Neuronal stem cell (in vitro differentiated cells): Measurements from ENCODE around the gene P4HA1.
A peak's percentile ranks its signal among the peaks of the same experiment; 100 is the strongest.
"Not testable (repeated sequence)": the region's sequence is repeated elsewhere in the genome, so short reads cannot be mapped to it uniquely, and the experiment has no call there.

Experiments
- DNase-seq: peaks from one replicate; pipeline ENCODE4 v3.0.0-alpha.2; 2013; ENCODE audit warnings: low spot score
- H2AFZ ChIP-seq: one replicate; pipeline ENCODE4 v1.6.1; 2013; ENCODE audit warnings: mild to moderate bottlenecking, low read length, inconsistent platforms
- H2AK5ac ChIP-seq: 2 replicates; pipeline ENCODE4 v1.6.1; 2013; ENCODE audit warnings: low read depth, mild to moderate bottlenecking, inconsistent platforms, low read length, moderate library complexity, mixed read lengths
- H2BK120ac ChIP-seq: 2 replicates; pipeline ENCODE4 v1.6.1; 2013; ENCODE audit warnings: low read depth, mild to moderate bottlenecking, inconsistent platforms, low read length, moderate library complexity, mixed read lengths
- H2BK12ac ChIP-seq: one replicate; pipeline ENCODE4 v1.6.1; 2013; ENCODE audit warnings: low read length, inconsistent platforms
- H2BK15ac ChIP-seq: 2 replicates; pipeline ENCODE4 v1.6.1; 2013; ENCODE audit warnings: mild to moderate bottlenecking, low read length, inconsistent platforms, mixed read lengths
- H2BK5ac ChIP-seq: one replicate; pipeline ENCODE4 v1.6.1; 2013; ENCODE audit warnings: inconsistent platforms, mild to moderate bottlenecking, low read length, moderate library complexity
- H3K14ac ChIP-seq: one replicate; pipeline ENCODE4 v1.6.1; 2013; ENCODE audit warnings: low read length, inconsistent platforms
- H3K18ac ChIP-seq: 2 replicates; pipeline ENCODE4 v1.6.1; 2013; ENCODE audit warnings: low read length, inconsistent platforms
- H3K23ac ChIP-seq: 2 replicates; pipeline ENCODE4 v1.6.1; 2013; ENCODE audit warnings: low read depth, mild to moderate bottlenecking, mixed read lengths, low read length, inconsistent platforms; ENCODE audit not compliant: poor library complexity
- H3K27ac ChIP-seq: replicated peaks from 3 replicates; pipeline ENCODE4 v1.5.1; 2013; ENCODE audit warnings: low read length, inconsistent platforms
- H3K27me3 ChIP-seq, 3 experiments: 2 replicates each; pipeline ENCODE4 v1.6.1; 2013; ENCODE audit warnings: low read length in 3 of 3, mild to moderate bottlenecking in 2 of 3, inconsistent platforms in 1 of 3, low read depth in 1 of 3, mixed read lengths in 1 of 3, moderate library complexity in 1 of 3; ENCODE audit not compliant: control insufficient read depth in 3 of 3, insufficient read depth in 3 of 3
- H3K36me3 ChIP-seq, 2 donors: replicated peaks in 1 of 2; 2 replicates each; pipeline ENCODE4 v1.6.1; 2013; ENCODE audit warnings: low read length in 2 of 2; ENCODE audit not compliant: control insufficient read depth in 2 of 2, insufficient read depth in 2 of 2
- H3K4ac ChIP-seq: 2 replicates; pipeline ENCODE4 v1.6.1; 2013; ENCODE audit warnings: inconsistent platforms, mild to moderate bottlenecking, low read length, moderate library complexity
- H3K4me1 ChIP-seq, 2 donors: 1 replicate in 1 of 2; 2 replicates in 1 of 2; pipeline ENCODE4 v1.6.1; 2013; ENCODE audit warnings: low read length in 2 of 2, low read depth in 1 of 2; ENCODE audit not compliant: control insufficient read depth in 2 of 2, insufficient read depth in 1 of 2
- H3K4me2 ChIP-seq: one replicate; pipeline ENCODE4 v1.6.1; 2013; ENCODE audit warnings: mild to moderate bottlenecking, low read length, inconsistent platforms; ENCODE audit not compliant: insufficient read depth, poor library complexity, severe bottlenecking
- H3K4me3 ChIP-seq, 2 donors: 2 replicates each; pipeline ENCODE4 v1.5.1; 2013; ENCODE audit warnings: low read length in 2 of 2, mild to moderate bottlenecking in 2 of 2, inconsistent platforms in 1 of 2, moderate library complexity in 1 of 2
- H3K79me1 ChIP-seq: one replicate; pipeline ENCODE4 v1.6.1; 2013; ENCODE audit warnings: low read depth, mild to moderate bottlenecking, inconsistent platforms, low read length, moderate library complexity
- H3K9ac ChIP-seq: one replicate; pipeline ENCODE4 v1.6.1; 2013; ENCODE audit warnings: mild to moderate bottlenecking, low read depth, low read length, inconsistent platforms; ENCODE audit not compliant: poor library complexity
- H3K9me3 ChIP-seq, 2 donors: replicated peaks in 1 of 2; 2 replicates each; pipeline versions ENCODE3 to v1.6.1; 2013; ENCODE audit warnings: low read length in 2 of 2, mild to moderate bottlenecking in 2 of 2, inconsistent platforms in 1 of 2, low read depth in 1 of 2, mixed read lengths in 1 of 2, moderate library complexity in 1 of 2; ENCODE audit not compliant: control insufficient read depth in 2 of 2, insufficient read depth in 1 of 2
- H4K8ac ChIP-seq: one replicate; pipeline ENCODE4 v1.6.1; 2013; ENCODE audit warnings: low read depth, mild to moderate bottlenecking, inconsistent platforms, low read length, moderate library complexity
- H4K91ac ChIP-seq: one replicate; pipeline ENCODE4 v1.6.1; 2013; ENCODE audit warnings: low read length, low read depth, mild to moderate bottlenecking, inconsistent platforms; ENCODE audit not compliant: poor library complexity
- WGBS, 2 donors: extraction: QIAGEN DNeasy Blood & Tissue Kit; methylation state at CpG; one replicate each; pipeline ENCODE4 v1.1.7; 2013; ENCODE audit warnings: missing lambda C conversion rate in 2 of 2, mixed read lengths in 1 of 2; ENCODE audit not compliant: insufficient read length in 2 of 2, insufficient replicate concordance in 1 of 2; ENCODE audit errors: extremely low coverage in 2 of 2; 5-methylcytosine and 5-hydroxymethylcytosine counted together

P4HA1 gene

GRCh38 chr10:73113551-73113950 lies 16.9 kb upstream of the P4HA1 start:
- Histone ChIP-seq H3K4me3 (no peak overlapping the region), H2BK5ac (no peak overlapping the region), H3K4me2 (no peak overlapping the region), H2AFZ (no peak overlapping the region), H3K18ac (no peak overlapping the region), H3K79me1 (no peaks in the 10 kb centered on the region), H3K9ac (no peak overlapping the region), H4K8ac (no peak overlapping the region), H2BK120ac (no peak overlapping the region), H3K4me1 (peaks cover 2 to 4% of the 10 kb centered on the region in 2 donors), H2BK15ac (no peak overlapping the region), H2AK5ac (no peak overlapping the region), H2BK12ac (no peak overlapping the region), H3K14ac (no peak overlapping the region), H3K27ac (no peak overlapping the region), H3K36me3 (peaks cover 0 to 29% of the 10 kb centered on the region in 2 donors), H3K27me3 (no peaks in the 10 kb centered on the region), H3K9me3 (peaks cover 0 to 6% of the 10 kb centered on the region in 2 donors), H3K23ac (no peak overlapping the region), H4K91ac (no peak overlapping the region), H3K4ac (no peak overlapping the region)
- WGBS, 2 donors, result no CpG with 5 or more reads among the region's 1 CpG
- DNase-seq, result no peak

GRCh38 chr10:73112032-73112431 lies 15.4 kb upstream of the P4HA1 start:
- not testable (repeated sequence) for H2BK15ac ChIP-seq, DNase-seq, H4K91ac ChIP-seq, H3K4me1 ChIP-seq, H3K23ac ChIP-seq, H4K8ac ChIP-seq, H2AK5ac ChIP-seq, H3K79me1 ChIP-seq, H3K18ac ChIP-seq, H3K9me3 ChIP-seq, H3K4ac ChIP-seq, H3K4me2 ChIP-seq, H2AFZ ChIP-seq, H2BK12ac ChIP-seq, H3K14ac ChIP-seq, H3K27ac ChIP-seq, H3K4me3 ChIP-seq, H2BK5ac ChIP-seq, H3K9ac ChIP-seq, H2BK120ac ChIP-seq, H3K27me3 ChIP-seq
- no CpG with 5 or more reads among the region's 13 CpGs for whole genome bisulfite sequencing, 2 donors
- H3K36me3 ChIP-seq, result peaks cover 0 to 38% of the 10 kb centered on the region in 2 donors

- Histone ChIP-seq H3K14ac (no peak within 1 kb of the TSS), H3K18ac (no peak within 1 kb of the TSS), H2BK15ac (no peak within 1 kb of the TSS), H4K91ac (no peak within 1 kb of the TSS), H4K8ac (no peak within 1 kb of the TSS), H2BK12ac (no peak within 1 kb of the TSS), H3K9ac (no peak within 1 kb of the TSS), H3K4me3 (peak within 1 kb of the TSS; percentile 45 to 63), H3K9me3 (peaks cover 0 to 6% of the 10 kb centered on the region in 2 donors), H3K4me1 (no peaks in the 10 kb centered on the region), H3K4ac (no peak within 1 kb of the TSS), H3K27ac (no peak within 1 kb of the TSS), H2AFZ (peak within 1 kb of the TSS; percentile 65), H2BK120ac (no peak within 1 kb of the TSS), H2AK5ac (no peak within 1 kb of the TSS), H2BK5ac (no peak within 1 kb of the TSS), H3K27me3 (no peaks in the 10 kb centered on the region), H3K23ac (no peak within 1 kb of the TSS), H3K79me1 (no peaks in the 10 kb centered on the region), H3K4me2 (peak within 1 kb of the TSS; percentile 78), H3K36me3 (peaks cover 0 to 33% of the 10 kb centered on the region in 2 donors)
- no CpG with 5 or more reads among the region's 5 CpGs for WGBS, 2 donors
- DNase-seq, result peak; percentile 29
Observed at GRCh38 chr10:73110345-73110849, 13.7 kb upstream of the P4HA1 start, which contains the start of gene NUDT13. NUDT13 (plus strand) TSS chr10:73110455; CDS start chr10:73114366, 3,911 bp downstream.

GRCh38 chr10:73109248-73109652 lies 12.6 kb upstream of the P4HA1 start:
- H3K9ac ChIP-seq, H3K23ac ChIP-seq, H3K4me3 ChIP-seq, H4K91ac ChIP-seq, H4K8ac ChIP-seq, DNase-seq, H2BK15ac ChIP-seq, H3K27me3 ChIP-seq, H3K18ac ChIP-seq, H3K79me1 ChIP-seq, H2BK120ac ChIP-seq, H3K14ac ChIP-seq, H3K4me2 ChIP-seq, H2AK5ac ChIP-seq, H3K27ac ChIP-seq, H3K9me3 ChIP-seq, H2BK12ac ChIP-seq, H3K4ac ChIP-seq, H2AFZ ChIP-seq, H2BK5ac ChIP-seq, H3K4me1 ChIP-seq: not testable (repeated sequence)
- WGBS, 2 donors, result no CpG with 5 or more reads among the region's 4 CpGs
- H3K36me3 ChIP-seq, result peaks cover 0 to 33% of the 10 kb centered on the region in 2 donors
